IMR-90 (cell line): Measurements from ENCODE around the gene SPAG9. TPM values are rescaled to one million over a fixed set of nuclear protein-coding genes. Genes with fewer than 3 reads are reported as not detected.

Source experiments
- ATAC-seq: fragments of 200-7000 bp; cut with Tn5 transposase; 2 replicates; pipeline ENCODE4 v1.9.1; 2020; ENCODE audit warnings: low read depth, mild to moderate bottlenecking, moderate library complexity
- BruUV-seq: library from RNA; stranded (reverse); fragments of 400-500 nt; replicated peaks from 2 replicates; lab custom pipeline; 2021; lab: Mats Ljungman, UMichigan
- CTCF ChIA-PET: fragments of 300-600 bp; formaldehyde crosslinking; extraction: SDS; loops from one replicate; lab custom pipeline; 2021; ENCODE audit warnings: antibody characterized with exemption; lab: Yijun Ruan, JAX
- POLR2A ChIA-PET: fragments of 300-600 bp; sonication (Branson Sonifier 250); formaldehyde crosslinking; loops from one replicate; lab custom pipeline; 2022; ENCODE audit warnings: antibody characterized with exemption; ENCODE audit not compliant: unreplicated experiment; lab: Charles Lee
- DNase-seq: peaks from one replicate; pipeline ENCODE4 v3.0.0; 2013
- H2AFZ ChIP-seq: replicated peaks from 2 replicates; pipeline ENCODE3; 2013; ENCODE audit warnings: low read length, mild to moderate bottlenecking; ENCODE audit not compliant: poor library complexity
- H2AK5ac ChIP-seq: 2 replicates; pipeline ENCODE4 v1.6.1; 2013; ENCODE audit warnings: low read depth, low read length, inconsistent platforms
- H2AK9ac ChIP-seq: replicated peaks from 2 replicates; pipeline ENCODE3; 2013; ENCODE audit warnings: mild to moderate bottlenecking, low read depth, low read length, moderate library complexity; ENCODE audit not compliant: poor library complexity
- H2BK120ac ChIP-seq: 2 replicates; pipeline ENCODE4 v1.6.1; 2013; ENCODE audit warnings: low read depth, low read length, inconsistent platforms
- H2BK15ac ChIP-seq: 3 replicates; pipeline ENCODE4 v1.6.1; 2013; ENCODE audit warnings: low read depth, low read length, inconsistent platforms
- H2BK20ac ChIP-seq: 2 replicates; pipeline ENCODE4 v1.6.1; 2013; ENCODE audit warnings: low read depth, mild to moderate bottlenecking, inconsistent platforms, low read length, moderate library complexity
- H2BK5ac ChIP-seq: 2 replicates; pipeline ENCODE4 v1.6.1; 2013; ENCODE audit warnings: mild to moderate bottlenecking, low read depth, low read length, inconsistent platforms; ENCODE audit not compliant: poor library complexity, severe bottlenecking
- H3K14ac ChIP-seq: replicated peaks from 2 replicates; pipeline ENCODE4 v1.6.1; 2013; ENCODE audit warnings: low read depth, low read length, inconsistent platforms
- H3K18ac ChIP-seq: 2 replicates; pipeline ENCODE4 v1.6.1; 2013; ENCODE audit warnings: low read depth, low read length, control low read depth
- H3K23ac ChIP-seq: 2 replicates; pipeline ENCODE4 v1.6.1; 2013; ENCODE audit warnings: low read depth, low read length, inconsistent platforms
- H3K27ac ChIP-seq: 2 replicates; pipeline ENCODE4 v1.5.1; 2013; ENCODE audit warnings: mild to moderate bottlenecking, control low read depth, low read length; ENCODE audit not compliant: insufficient read depth
- H3K27me3 ChIP-seq: 2 replicates; pipeline ENCODE4 v1.6.1; 2013; ENCODE audit warnings: low read length; ENCODE audit not compliant: control insufficient read depth, insufficient read depth
- H3K36me3 ChIP-seq: 2 replicates; pipeline ENCODE4 v1.6.1; 2013; ENCODE audit warnings: low read length, mixed read lengths; ENCODE audit not compliant: control insufficient read depth, insufficient read depth
- H3K4ac ChIP-seq: 2 replicates; pipeline ENCODE4 v1.6.1; 2013; ENCODE audit warnings: low read depth, low read length, inconsistent platforms
- H3K4me1 ChIP-seq: 2 replicates; pipeline ENCODE4 v1.6.1; 2013; ENCODE audit warnings: low read length, mixed read lengths; ENCODE audit not compliant: control insufficient read depth, insufficient read depth
- H3K4me2 ChIP-seq: 2 replicates; pipeline ENCODE4 v1.6.1; 2013; ENCODE audit warnings: low read depth, mild to moderate bottlenecking, control low read depth, low read length, moderate library complexity
- H3K4me3 ChIP-seq: 2 replicates; pipeline ENCODE4 v1.5.1; 2013; ENCODE audit warnings: low read depth, mild to moderate bottlenecking, control low read depth, low read length, moderate library complexity; ENCODE audit not compliant: insufficient read depth
- H3K56ac ChIP-seq: 2 replicates; pipeline ENCODE4 v1.6.1; 2013; ENCODE audit warnings: low read length, inconsistent platforms; ENCODE audit not compliant: insufficient read depth; ENCODE audit errors: extremely low read depth
- H3K79me1 ChIP-seq, 2 experiments: 2 replicates each; pipeline ENCODE4 v1.6.1; 2013; ENCODE audit warnings: low read length in 2 of 2, inconsistent platforms in 1 of 2, low read depth in 1 of 2
- H3K9ac ChIP-seq: 2 replicates; pipeline ENCODE4 v1.6.1; 2013; ENCODE audit warnings: low read depth, low read length, control low read depth
- H3K9me1 ChIP-seq: 2 replicates; pipeline ENCODE4 v1.6.1; 2013; ENCODE audit warnings: low read length, inconsistent platforms; ENCODE audit not compliant: insufficient read depth
- H3K9me3 ChIP-seq: 2 replicates; pipeline ENCODE4 v1.6.1; 2013; ENCODE audit warnings: low read length; ENCODE audit not compliant: control insufficient read depth, insufficient read depth
- H4K20me1 ChIP-seq: 2 replicates; pipeline ENCODE4 v1.6.1; 2013; ENCODE audit warnings: low read length, inconsistent platforms; ENCODE audit not compliant: insufficient read depth
- H4K5ac ChIP-seq: 2 replicates; pipeline ENCODE4 v1.6.1; 2013; ENCODE audit warnings: mild to moderate bottlenecking, low read depth, low read length, control low read depth
- H4K8ac ChIP-seq, 2 experiments: 2 replicates each; pipeline ENCODE4 v1.6.1; 2013; ENCODE audit warnings: low read depth in 2 of 2, low read length in 2 of 2, control low read depth in 1 of 2, inconsistent platforms in 1 of 2
- H4K91ac ChIP-seq: 2 replicates; pipeline ENCODE4 v1.6.1; 2013; ENCODE audit warnings: low read depth, low read length, inconsistent platforms; ENCODE audit not compliant: insufficient read depth
- FOS ChIP-seq: fragments of 150-350 bp; IDR thresholded peaks from 2 replicates; pipeline ENCODE4 v1.6.1; 2016; ENCODE audit warnings: low read depth, low read length
- MAFK ChIP-seq: IDR thresholded peaks from 2 replicates; pipeline ENCODE4 v1.6.1; 2012; ENCODE audit warnings: low read depth, low read length, improper control_type of control experiment
- WGBS, 2 experiments: methylation state at CpG; one replicate each; pipeline versions ENCODE4 v1.1.5 to v1.1.7; 2013; ENCODE audit warnings: missing lambda C conversion rate in 2 of 2; ENCODE audit not compliant: insufficient read length in 1 of 2; ENCODE audit errors: extremely low coverage in 2 of 2; 5-methylcytosine and 5-hydroxymethylcytosine counted together
- dilution Hi-C: fragments of 300-500 bp; cut with HindIII; formaldehyde crosslinking; loops from one replicate; pipeline ENCODE4 v1.14.3; 2018; ENCODE audit warnings: low sequenced_read_pairs; ENCODE audit not compliant: unreplicated experiment
- in situ Hi-C: fragments of 300-500 bp; cut with MboI; formaldehyde crosslinking; loops from 3 replicates; pipeline ENCODE4 v1.14.3; 2019; ENCODE audit warnings: low sequenced_read_pairs, inconsistent platforms, mixed read lengths
- intact Hi-C: fragments of 100-400 bp; cut with micrococcal nuclease; formaldehyde crosslinking; loops from 2 replicates; pipeline ENCODE4 v1.10.0; 2022
- polyA plus RNA-seq, 3 experiments: library from polyadenylated mRNA; depleted of rRNA; stranded (reverse); fragments of >200 nt; gene quantifications; 2 replicates each; pipeline ENCODE4 v1.2.3, GENCODE V29; 2012; ENCODE audit warnings: low replicate concordance in 1 of 3
- total RNA-seq: library from RNA; depleted of rRNA; stranded (reverse); fragments of >200 nt; gene quantifications from 2 replicates; pipeline ENCODE4 v1.2.3, GENCODE V29; 2012

Gene SPAG9
- total and polyA plus RNA-seq, 2 of the 4 experiments (the other 2 are of a cell fraction) = 26.7 to 75.5 TPM

- Histone ChIP-seq H3K79me1 (no peaks in the 10 kb centered on the region), H3K18ac (no peak overlapping the region), H4K5ac (no peak overlapping the region), H4K91ac (no peak overlapping the region), H4K20me1 (no peaks in the 10 kb centered on the region), H3K9ac (no peak overlapping the region), H2AK9ac (peak overlapping the region; percentile 9), H4K8ac (no peak overlapping the region), H3K56ac (no peak overlapping the region), H3K14ac (no peak overlapping the region), H2BK120ac (no peak overlapping the region), H3K4me3 (no peak overlapping the region), H2AK5ac (no peak overlapping the region), H3K9me3 (no peaks in the 10 kb centered on the region), H3K4me2 (no peak overlapping the region), H3K27ac (no peak overlapping the region), H3K9me1 (peaks cover 2% of the 10 kb centered on the region), H3K27me3 (no peaks in the 10 kb centered on the region), H3K4ac (no peak overlapping the region), H2BK15ac (no peak overlapping the region), H3K23ac (no peak overlapping the region), H3K36me3 (no peaks in the 10 kb centered on the region), H2BK20ac (no peak overlapping the region), H3K4me1 (peaks cover 8% of the 10 kb centered on the region), H2AFZ (peak overlapping the region; percentile 54), H2BK5ac (no peak overlapping the region)
- no peak for TF ChIP-seq FOS
- TF ChIP-seq MAFK = no peak
- ATAC-seq = no peak
- in situ Hi-C loops = no loop called here
- intact Hi-C loops = no loop called here
- CTCF ChIA-PET = no interaction called here
- no TSS peak for BruUV-seq
- POLR2A ChIA-PET = no interaction called here
- dilution Hi-C loops = no loop called here
- WGBS, 2 experiments = 83% methylated on average over 6 of the region's 16 CpGs; no CpG with 5 or more reads in 1 of the 2 experiments
- DNase-seq = no peak
These were observed 199.6 kb downstream of the SPAG9 start for GRCh38 chr17:50920891-50921586.
